ENCODE results near the gene COASY.

DNA sequence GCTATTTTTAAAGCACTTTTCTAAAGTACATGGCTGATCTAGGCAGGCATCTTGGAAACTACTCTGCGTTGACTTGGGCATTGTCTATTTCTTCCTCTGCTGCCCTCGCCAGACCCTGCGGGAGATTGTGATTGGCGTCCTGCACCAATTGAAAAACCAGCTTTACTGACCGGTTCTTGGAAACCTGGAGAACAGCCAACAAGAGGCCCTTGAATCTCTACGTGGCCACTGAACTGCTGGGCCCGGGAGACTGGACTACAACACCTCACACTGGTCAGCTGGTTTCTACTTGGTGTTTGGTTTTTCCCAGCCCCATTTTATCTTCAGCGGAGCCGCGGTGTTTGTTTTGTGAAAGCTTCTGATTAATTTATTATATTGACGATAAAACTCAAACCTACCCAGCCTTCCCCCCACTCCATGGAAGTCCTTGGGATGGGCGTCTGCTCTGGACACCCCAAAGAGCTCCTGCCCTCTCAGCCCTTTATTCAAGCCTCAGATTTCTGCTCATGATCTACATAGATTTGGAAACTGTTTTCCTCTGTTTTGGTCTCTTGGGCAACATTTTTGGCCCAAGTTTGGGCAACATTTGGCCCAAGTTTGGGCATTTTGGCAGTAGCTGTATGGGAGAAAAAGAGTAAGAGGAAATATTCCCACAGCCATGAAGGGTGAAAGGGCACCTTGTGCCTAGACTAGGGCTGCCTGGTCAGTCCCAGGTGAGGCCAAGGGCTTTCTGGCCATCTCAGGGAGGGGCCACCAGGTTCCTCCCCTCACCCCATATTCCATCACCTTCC lies 9.7 kb downstream of the COASY start:
- TF ChIP-seq ESRRA (CRISPR knock-in tag; IDR thresholded peaks at IDR 0.05; ENCODE audit: borderline replicate concordance) = no peak
- no peak for TF ChIP-seq ZNF232 (CRISPR knock-in tag; IDR thresholded peaks at IDR 0.05)
- TF ChIP-seq, protein P1, sequence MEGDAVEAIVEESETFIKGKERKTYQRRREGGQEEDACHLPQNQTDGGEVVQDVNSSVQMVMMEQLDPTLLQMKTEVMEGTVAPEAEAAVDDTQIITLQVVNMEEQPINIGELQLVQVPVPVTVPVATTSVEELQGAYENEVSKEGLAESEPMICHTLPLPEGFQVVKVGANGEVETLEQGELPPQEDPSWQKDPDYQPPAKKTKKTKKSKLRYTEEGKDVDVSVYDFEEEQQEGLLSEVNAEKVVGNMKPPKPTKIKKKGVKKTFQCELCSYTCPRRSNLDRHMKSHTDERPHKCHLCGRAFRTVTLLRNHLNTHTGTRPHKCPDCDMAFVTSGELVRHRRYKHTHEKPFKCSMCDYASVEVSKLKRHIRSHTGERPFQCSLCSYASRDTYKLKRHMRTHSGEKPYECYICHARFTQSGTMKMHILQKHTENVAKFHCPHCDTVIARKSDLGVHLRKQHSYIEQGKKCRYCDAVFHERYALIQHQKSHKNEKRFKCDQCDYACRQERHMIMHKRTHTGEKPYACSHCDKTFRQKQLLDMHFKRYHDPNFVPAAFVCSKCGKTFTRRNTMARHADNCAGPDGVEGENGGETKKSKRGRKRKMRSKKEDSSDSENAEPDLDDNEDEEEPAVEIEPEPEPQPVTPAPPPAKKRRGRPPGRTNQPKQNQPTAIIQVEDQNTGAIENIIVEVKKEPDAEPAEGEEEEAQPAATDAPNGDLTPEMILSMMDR (IDR thresholded peaks at IDR 0.05) = no peak
- TF ChIP-seq TEAD1 (CRISPR knock-in tag; IDR thresholded peaks at IDR 0.05) = no peak
- no peak for TF ChIP-seq ETV6 (CRISPR knock-in tag; IDR thresholded peaks at IDR 0.05)
- TF ChIP-seq, protein P2, sequence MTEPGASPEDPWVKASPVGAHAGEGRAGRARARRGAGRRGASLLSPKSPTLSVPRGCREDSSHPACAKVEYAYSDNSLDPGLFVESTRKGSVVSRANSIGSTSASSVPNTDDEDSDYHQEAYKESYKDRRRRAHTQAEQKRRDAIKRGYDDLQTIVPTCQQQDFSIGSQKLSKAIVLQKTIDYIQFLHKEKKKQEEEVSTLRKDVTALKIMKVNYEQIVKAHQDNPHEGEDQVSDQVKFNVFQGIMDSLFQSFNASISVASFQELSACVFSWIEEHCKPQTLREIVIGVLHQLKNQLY (CRISPR knock-in tag; IDR thresholded peaks at IDR 0.05) = no peak
- TF ChIP-seq, protein P3, sequence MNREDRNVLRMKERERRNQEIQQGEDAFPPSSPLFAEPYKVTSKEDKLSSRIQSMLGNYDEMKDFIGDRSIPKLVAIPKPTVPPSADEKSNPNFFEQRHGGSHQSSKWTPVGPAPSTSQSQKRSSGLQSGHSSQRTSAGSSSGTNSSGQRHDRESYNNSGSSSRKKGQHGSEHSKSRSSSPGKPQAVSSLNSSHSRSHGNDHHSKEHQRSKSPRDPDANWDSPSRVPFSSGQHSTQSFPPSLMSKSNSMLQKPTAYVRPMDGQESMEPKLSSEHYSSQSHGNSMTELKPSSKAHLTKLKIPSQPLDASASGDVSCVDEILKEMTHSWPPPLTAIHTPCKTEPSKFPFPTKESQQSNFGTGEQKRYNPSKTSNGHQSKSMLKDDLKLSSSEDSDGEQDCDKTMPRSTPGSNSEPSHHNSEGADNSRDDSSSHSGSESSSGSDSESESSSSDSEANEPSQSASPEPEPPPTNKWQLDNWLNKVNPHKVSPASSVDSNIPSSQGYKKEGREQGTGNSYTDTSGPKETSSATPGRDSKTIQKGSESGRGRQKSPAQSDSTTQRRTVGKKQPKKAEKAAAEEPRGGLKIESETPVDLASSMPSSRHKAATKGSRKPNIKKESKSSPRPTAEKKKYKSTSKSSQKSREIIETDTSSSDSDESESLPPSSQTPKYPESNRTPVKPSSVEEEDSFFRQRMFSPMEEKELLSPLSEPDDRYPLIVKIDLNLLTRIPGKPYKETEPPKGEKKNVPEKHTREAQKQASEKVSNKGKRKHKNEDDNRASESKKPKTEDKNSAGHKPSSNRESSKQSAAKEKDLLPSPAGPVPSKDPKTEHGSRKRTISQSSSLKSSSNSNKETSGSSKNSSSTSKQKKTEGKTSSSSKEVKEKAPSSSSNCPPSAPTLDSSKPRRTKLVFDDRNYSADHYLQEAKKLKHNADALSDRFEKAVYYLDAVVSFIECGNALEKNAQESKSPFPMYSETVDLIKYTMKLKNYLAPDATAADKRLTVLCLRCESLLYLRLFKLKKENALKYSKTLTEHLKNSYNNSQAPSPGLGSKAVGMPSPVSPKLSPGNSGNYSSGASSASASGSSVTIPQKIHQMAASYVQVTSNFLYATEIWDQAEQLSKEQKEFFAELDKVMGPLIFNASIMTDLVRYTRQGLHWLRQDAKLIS (CRISPR knock-in tag; IDR thresholded peaks at IDR 0.05; ENCODE audit: borderline replicate concordance) = no peak
- TF ChIP-seq CREB1 (CRISPR knock-in tag; IDR thresholded peaks at IDR 0.05) = no peak
- no peak for TF ChIP-seq EMX1 (CRISPR knock-in tag; IDR thresholded peaks at IDR 0.05)
- no peak for TF ChIP-seq ZBTB21 (CRISPR knock-in tag; IDR thresholded peaks at IDR 0.05; ENCODE audit: borderline replicate concordance)
- TF ChIP-seq JUN (CRISPR knock-in tag; IDR thresholded peaks at IDR 0.05) = no peak

Measured in WTC11 (cell line).